ENCODE results near the gene SPDYE3.

The SPDYE3 gene

GRCh38 chr7:100366411-100367250, 59.1 kb downstream of the SPDYE3 start:
- TF ChIP-seq CTCF (IDR thresholded peaks at IDR 0.05; ENCODE audit: insufficient read depth, low read depth, low read length, missing control alignments), result no peak
- DNase-seq (ENCODE audit: low read depth), result peak; percentile 67
- no peak overlapping the region; the same call in none of the 2 replicates for H3K4me3 ChIP-seq (ENCODE audit: low read depth, low read length)

- no peak for DNase-seq (ENCODE audit: low read depth)
- no peak overlapping the region for H3K4me3 ChIP-seq (ENCODE audit: low read depth, low read length)
- no peak for TF ChIP-seq CTCF (IDR thresholded peaks at IDR 0.05; ENCODE audit: insufficient read depth, low read depth, low read length, missing control alignments)
Observed at GRCh38 chr7:100367251-100367620, 59.7 kb downstream of the SPDYE3 start.

- no peak overlapping the region for H3K4me3 ChIP-seq (ENCODE audit: low read depth, low read length)
- DNase-seq (ENCODE audit: low read depth), result peak; percentile 62
- no peak for TF ChIP-seq CTCF (IDR thresholded peaks at IDR 0.05; ENCODE audit: insufficient read depth, low read depth, low read length, missing control alignments)
Observed at GRCh38 chr7:100367676-100368613, 60.4 kb downstream of the SPDYE3 start.

- no peak for TF ChIP-seq CTCF (IDR thresholded peaks at IDR 0.05; ENCODE audit: insufficient read depth, low read depth, low read length, missing control alignments)
- DNase-seq (ENCODE audit: low read depth), result peak; percentile 89
- no peak overlapping the region for H3K4me3 ChIP-seq (ENCODE audit: low read depth, low read length)
Observed at GRCh38 chr7:100369105-100369504, 61.6 kb downstream of the SPDYE3 start.

- no peak overlapping the region for H3K4me3 ChIP-seq (ENCODE audit: low read depth, low read length)
- DNase-seq (ENCODE audit: low read depth), result no peak
- TF ChIP-seq CTCF (IDR thresholded peaks at IDR 0.05; ENCODE audit: insufficient read depth, low read depth, low read length, missing control alignments), result no peak
Observed at GRCh38 chr7:100370303-100370702, 62.8 kb downstream of the SPDYE3 start.

GRCh38 chr7:100370746-100371145, 63.2 kb downstream of the SPDYE3 start:
- no peak overlapping the region for H3K4me3 ChIP-seq (ENCODE audit: low read depth, low read length)
- no peak for TF ChIP-seq CTCF (IDR thresholded peaks at IDR 0.05; ENCODE audit: insufficient read depth, low read depth, low read length, missing control alignments)
- DNase-seq (ENCODE audit: low read depth), result no peak
